CD14-positive monocyte (primary cell): ENCODE measurements around the gene CFAP91. TPM values are rescaled to one million over a fixed set of nuclear protein-coding genes. Genes with fewer than 3 reads are reported as not detected.

Experiments used
- DNase-seq, 3 donors: peaks; one replicate each; pipeline ENCODE4 v3.0.0-alpha.2; 2011 to 2022
- H2AFZ ChIP-seq: 2 replicates; pipeline ENCODE4 v1.6.0; 2012; ENCODE audit warnings: mild to moderate bottlenecking, low read depth, low read length, inconsistent platforms; ENCODE audit not compliant: insufficient read depth, poor library complexity, severe bottlenecking
- H3K27ac ChIP-seq, 2 donors: 1 replicate in 1 of 2; 2 replicates in 1 of 2; pipeline ENCODE4 v1.5.1; 2012 to 2013; ENCODE audit warnings: low read length in 2 of 2, control low read depth in 1 of 2, inconsistent platforms in 1 of 2, low read depth in 1 of 2, mild to moderate bottlenecking in 1 of 2
- H3K27me3 ChIP-seq, 2 donors: one replicate each; pipeline versions ENCODE4 v1.6.0 to v1.6.1; 2011 to 2013; ENCODE audit warnings: low read length in 2 of 2; ENCODE audit not compliant: control insufficient read depth in 2 of 2, insufficient read depth in 2 of 2
- H3K36me3 ChIP-seq, 2 donors: replicated peaks in 1 of 2; 1 replicate in 1 of 2; 2 replicates in 1 of 2; pipeline versions ENCODE4 v1.5.1 to v1.6.1; 2012 to 2013; ENCODE audit warnings: low read length in 2 of 2, control low read depth in 1 of 2, inconsistent platforms in 1 of 2, mild to moderate bottlenecking in 1 of 2; ENCODE audit not compliant: insufficient read depth in 2 of 2, control insufficient read depth in 1 of 2
- H3K4me1 ChIP-seq, 2 donors: 1 replicate in 1 of 2; 2 replicates in 1 of 2; pipeline versions ENCODE4 v1.5.1 to v1.6.1; 2012 to 2013; ENCODE audit warnings: low read length in 2 of 2, control low read depth in 1 of 2, inconsistent platforms in 1 of 2, mild to moderate bottlenecking in 1 of 2, moderate library complexity in 1 of 2; ENCODE audit not compliant: insufficient read depth in 2 of 2, control insufficient read depth in 1 of 2
- H3K4me2 ChIP-seq: replicated peaks from 2 replicates; pipeline ENCODE3; 2012; ENCODE audit warnings: low read length, moderate library complexity, mild to moderate bottlenecking; ENCODE audit not compliant: poor library complexity, severe bottlenecking; ENCODE audit errors: extremely low read depth
- H3K4me3 ChIP-seq, 3 experiments: fragments of 200-600 bp in 1 of 3; sonication (generic) in 1 of 3; replicated peaks in 1 of 3; 1 replicate in 2 of 3; 2 replicates in 1 of 3; pipeline ENCODE4 v1.5.1; 2011 to 2013; ENCODE audit warnings: low read length in 3 of 3, mild to moderate bottlenecking in 3 of 3, control low read depth in 2 of 3, low read depth in 2 of 3, inconsistent platforms in 1 of 3, moderate library complexity in 1 of 3
- H3K79me2 ChIP-seq: 2 replicates; pipeline ENCODE4 v1.6.0; 2012; ENCODE audit warnings: mild to moderate bottlenecking, control low read depth, inconsistent platforms, low read length, moderate library complexity; ENCODE audit not compliant: insufficient read depth
- H3K9ac ChIP-seq: 2 replicates; pipeline ENCODE4 v1.6.0; 2017; ENCODE audit warnings: low read length, mild to moderate bottlenecking; ENCODE audit not compliant: insufficient read depth, poor library complexity, severe bottlenecking
- H3K9me3 ChIP-seq, 2 donors: replicated peaks in 1 of 2; 1 replicate in 1 of 2; 2 replicates in 1 of 2; pipeline versions ENCODE4 v1.5.1 to v1.6.1; 2012 to 2013; ENCODE audit warnings: low read length in 2 of 2, control low read depth in 1 of 2; ENCODE audit not compliant: control insufficient read depth in 1 of 2, insufficient read depth in 1 of 2
- H4K20me1 ChIP-seq: 2 replicates; pipeline ENCODE4 v1.6.0; 2012; ENCODE audit warnings: mild to moderate bottlenecking, low read length, control low read depth, moderate library complexity; ENCODE audit not compliant: insufficient read depth
- H3K27ac Mint-ChIP-seq, 7 donors: one replicate each; pipeline ENCODE4 v1.8.0; 2020; ENCODE audit warnings: mild to moderate bottlenecking in 7 of 7, mixed read lengths in 7 of 7, moderate library complexity in 6 of 7, inconsistent platforms in 2 of 7
- H3K27me3 Mint-ChIP-seq, 3 donors: one replicate each; pipeline ENCODE4 v1.8.0; 2021 to 2022; ENCODE audit warnings: low read depth in 3 of 3, mild to moderate bottlenecking in 3 of 3, mixed read lengths in 3 of 3, moderate library complexity in 3 of 3, inconsistent platforms in 1 of 3
- H3K36me3 Mint-ChIP-seq, 2 donors: one replicate each; pipeline ENCODE4 v1.8.0; 2020; ENCODE audit warnings: mixed read lengths in 2 of 2, inconsistent platforms in 1 of 2, mild to moderate bottlenecking in 1 of 2
- H3K4me1 Mint-ChIP-seq: one replicate; pipeline ENCODE4 v1.8.0; 2020; ENCODE audit warnings: mild to moderate bottlenecking, mixed read lengths
- H3K4me3 Mint-ChIP-seq, 2 donors: one replicate each; pipeline ENCODE4 v1.8.0; 2020; ENCODE audit warnings: mild to moderate bottlenecking in 2 of 2, mixed read lengths in 2 of 2, moderate library complexity in 1 of 2
- H3K9me3 Mint-ChIP-seq, 7 donors: one replicate each; pipeline ENCODE4 v1.8.0; 2020 to 2022; ENCODE audit warnings: mixed read lengths in 7 of 7, mild to moderate bottlenecking in 6 of 7, moderate library complexity in 6 of 7, inconsistent platforms in 2 of 7
- CTCF ChIP-seq: fragments of 200-600 bp; IDR thresholded peaks from one replicate; pipeline ENCODE4 v1.8.0; 2022; ENCODE audit warnings: antibody characterized with exemption, mild to moderate bottlenecking
- WGBS: methylation state at CpG from one replicate; pipeline ENCODE4 v1.1.5; 2013; ENCODE audit warnings: missing lambda C conversion rate; ENCODE audit not compliant: insufficient coverage; 5-methylcytosine and 5-hydroxymethylcytosine counted together
- intact Hi-C, 2 donors: fragments of 100-400 bp; cut with micrococcal nuclease; formaldehyde crosslinking; loops; one replicate each; pipeline versions ENCODE4 v1.15.0 to v1.15.1; 2023
- polyA plus RNA-seq, 3 donors: library from polyadenylated mRNA; depleted of rRNA in 1 of 3; unstranded in 2 of 3; stranded (reverse) in 1 of 3; fragments of 300-500 nt in 2 of 3; fragments of >200 nt in 1 of 3; fragmentation: Illumina TruSeq in 2 of 3; gene quantifications; 1 replicate in 2 of 3; 2 replicates in 1 of 3; pipeline ENCODE4 v1.2.3, GENCODE V29; 2012 to 2021

CFAP91 gene
- polyA plus RNA-seq, 3 donors = 0.14 TPM; not detected in 2

- H3K27me3 ChIP-seq = no peaks in the 10 kb centered on the region
- Mint-ChIP-seq H3K4me3 (no peak overlapping the region), H3K9me3 (peaks cover 0 to 1% (median 0%) of the 10 kb centered on the region in 7 donors), H3K4me1 (peaks cover 3% of the 10 kb centered on the region), H3K27me3 (peaks cover 0 to 2% (median 1%) of the 10 kb centered on the region in 3 donors), H3K36me3 (no peaks in the 10 kb centered on the region), H3K27ac (no peak overlapping the region)
- no peak for TF ChIP-seq CTCF
- H3K36me3 ChIP-seq = no peaks in the 10 kb centered on the region
- intact Hi-C loops = no loop called here
- H3K27ac ChIP-seq = no peak overlapping the region
- H3K4me3 ChIP-seq = no peak overlapping the region
- no peak for DNase-seq
- no CpG with 5 or more reads among the region's 2 CpGs for WGBS
- no peaks in the 10 kb centered on the region for H3K4me1 ChIP-seq
- no peaks in the 10 kb centered on the region for H3K9me3 ChIP-seq
- no peak overlapping the region for H3K9ac ChIP-seq
- no peak overlapping the region for H3K4me2 ChIP-seq
- peak overlapping the region; percentile 3 for H2AFZ ChIP-seq
- H4K20me1 ChIP-seq = no peaks in the 10 kb centered on the region
- H3K79me2 ChIP-seq = no peaks in the 10 kb centered on the region
Measured at GRCh38 chr3:119723022-119723421, 20.2 kb downstream of the CFAP91 start.

DNA sequence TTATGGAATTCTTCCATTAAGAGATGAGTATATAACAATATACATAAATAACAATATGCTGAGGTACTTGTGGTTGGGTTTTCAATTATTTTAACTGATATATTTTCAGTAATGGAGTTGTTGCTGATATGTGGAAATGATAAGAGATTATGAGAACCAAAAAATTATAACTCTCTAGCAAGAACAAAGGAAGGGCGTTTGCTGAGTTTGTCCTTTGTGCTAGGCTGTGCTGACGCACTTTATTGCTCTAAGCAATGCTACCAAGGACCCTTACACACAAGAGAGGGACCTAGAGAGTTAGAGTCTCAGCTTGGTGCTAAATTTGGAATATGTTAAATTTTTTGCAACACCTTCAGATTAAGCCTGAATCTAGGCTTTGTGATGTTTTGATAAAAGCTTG, 24.1 kb downstream of the CFAP91 start:
- H3K27me3 Mint-ChIP-seq = peaks cover 0 to 3% (median 1%) of the 10 kb centered on the region in 3 donors
- Histone ChIP-seq H3K4me2 (no peak overlapping the region), H3K79me2 (no peaks in the 10 kb centered on the region), H3K4me3 (no peak overlapping the region), H3K9me3 (no peaks in the 10 kb centered on the region), H3K4me1 (no peaks in the 10 kb centered on the region), H3K9ac (no peak overlapping the region), H3K27me3 (no peaks in the 10 kb centered on the region), H3K36me3 (no peaks in the 10 kb centered on the region), H2AFZ (no peak overlapping the region), H3K27ac (no peak overlapping the region), H4K20me1 (no peaks in the 10 kb centered on the region)
- H3K36me3 Mint-ChIP-seq = no peaks in the 10 kb centered on the region
- TF ChIP-seq CTCF = no peak
- DNase-seq = no peak
- H3K4me3 Mint-ChIP-seq = no peak overlapping the region
- intact Hi-C loops = no loop called here
- peaks cover 0 to 1% (median 0%) of the 10 kb centered on the region in 7 donors for H3K9me3 Mint-ChIP-seq
- WGBS = no CpG with 5 or more reads among the region's 2 CpGs
- H3K4me1 Mint-ChIP-seq = peaks cover 3% of the 10 kb centered on the region
- no peak overlapping the region for H3K27ac Mint-ChIP-seq
